ENCODE data around the gene PRAMEF12.
"Not testable (repeated sequence)": the region's sequence is repeated elsewhere in the genome, so short reads cannot be mapped to it uniquely, and the experiment has no call there.

Gene PRAMEF12

GRCh38 chr1:12809933-12810332 lies 36.4 kb downstream of the PRAMEF12 start:
- no peaks in the 10 kb centered on the region for H3K36me3 ChIP-seq (ENCODE audit: insufficient read depth, low read length)
- TF ChIP-seq FOXP2 (optimal IDR thresholded peaks at IDR 0.05; ENCODE audit: control extremely low read depth, extremely low read length, insufficient read depth) (no peak), EZH2 (IDR thresholded peaks at IDR 0.05) (no peak), POLR2AphosphoS5 (IDR thresholded peaks at IDR 0.05; ENCODE audit: borderline replicate concordance, low read depth, low read length) (no peak)
- no peaks in the 10 kb centered on the region for H3K9me3 ChIP-seq (ENCODE audit: low read depth, low read length)
- no peak for DNase-seq (ENCODE audit: low read depth, low spot score)
- H3K9ac ChIP-seq (ENCODE audit: insufficient read length): no peak overlapping the region
- H3K4me3 ChIP-seq: no peak overlapping the region
- H3K27ac ChIP-seq: no peak overlapping the region

- Histone ChIP-seq H3K4me3 (no peak overlapping the region), H3K9ac (ENCODE audit: insufficient read length) (no peak overlapping the region), H3K9me3 (ENCODE audit: low read depth, low read length) (no peaks in the 10 kb centered on the region), H3K27ac (no peak overlapping the region), H3K36me3 (ENCODE audit: insufficient read depth, low read length) (no peaks in the 10 kb centered on the region)
- DNase-seq (ENCODE audit: low read depth, low spot score): no peak
- TF ChIP-seq EZH2 (IDR thresholded peaks at IDR 0.05) (no peak), FOXP2 (optimal IDR thresholded peaks at IDR 0.05; ENCODE audit: control extremely low read depth, extremely low read length, insufficient read depth) (no peak), POLR2AphosphoS5 (IDR thresholded peaks at IDR 0.05; ENCODE audit: borderline replicate concordance, low read depth, low read length) (no peak)
Measured at GRCh38 chr1:12810691-12811408, 37.3 kb downstream of the PRAMEF12 start.

- Histone ChIP-seq H3K9ac (ENCODE audit: insufficient read length) (no peak overlapping the region), H3K36me3 (ENCODE audit: insufficient read depth, low read length) (no peaks in the 10 kb centered on the region), H3K4me3 (no peak overlapping the region), H3K9me3 (ENCODE audit: low read depth, low read length) (no peaks in the 10 kb centered on the region), H3K27ac (no peak overlapping the region)
- DNase-seq (ENCODE audit: low read depth, low spot score): no peak
- TF ChIP-seq POLR2AphosphoS5 (IDR thresholded peaks at IDR 0.05; ENCODE audit: borderline replicate concordance, low read depth, low read length): no peak
Measured at GRCh38 chr1:12811409-12811784, 37.9 kb downstream of the PRAMEF12 start.

- not testable (repeated sequence) for H3K9me3 ChIP-seq (ENCODE audit: low read depth, low read length); H3K4me3 ChIP-seq; H3K36me3 ChIP-seq (ENCODE audit: insufficient read depth, low read length); H3K9ac ChIP-seq (ENCODE audit: insufficient read length); H3K27ac ChIP-seq; DNase-seq (ENCODE audit: low read depth, low spot score)
Measured at GRCh38 chr1:12819061-12819460, 45.5 kb downstream of the PRAMEF12 start.
